Measurements from ENCODE around the gene SINHCAF. TPM values are rescaled to one million over a fixed set of nuclear protein-coding genes. Genes with fewer than 3 reads are reported as not detected.

The SINHCAF gene
- total and polyA plus RNA-seq, 2 of the 8 experiments (the other 6 are each of a cell fraction or from before 2014, with no cell fraction given) = 138 to 576 TPM

- peak; percentile 42; the same call in 1 of the 2 replicates for TF ChIP-seq PHF8 (conservative IDR thresholded peaks at IDR 0.05; ENCODE audit: low read depth, low read length)
- TF ChIP-seq TBP (IDR thresholded peaks at IDR 0.05; ENCODE audit: low read depth, low read length) = peak; percentile 46; the same call in 1 of the 2 replicates
- TF ChIP-seq HDAC6 (IDR thresholded peaks at IDR 0.05; ENCODE audit: low read depth, low read length) = no peak
- TF ChIP-seq CREB1 (IDR thresholded peaks at IDR 0.05) = 0 out of 2 replicates have a peak, but pooled peaks have one; percentile 32
- TF ChIP-seq EGR1 (IDR thresholded peaks at IDR 0.05; ENCODE audit: borderline replicate concordance, low read depth, low read length) = no peak
- TF ChIP-seq, protein P1, sequence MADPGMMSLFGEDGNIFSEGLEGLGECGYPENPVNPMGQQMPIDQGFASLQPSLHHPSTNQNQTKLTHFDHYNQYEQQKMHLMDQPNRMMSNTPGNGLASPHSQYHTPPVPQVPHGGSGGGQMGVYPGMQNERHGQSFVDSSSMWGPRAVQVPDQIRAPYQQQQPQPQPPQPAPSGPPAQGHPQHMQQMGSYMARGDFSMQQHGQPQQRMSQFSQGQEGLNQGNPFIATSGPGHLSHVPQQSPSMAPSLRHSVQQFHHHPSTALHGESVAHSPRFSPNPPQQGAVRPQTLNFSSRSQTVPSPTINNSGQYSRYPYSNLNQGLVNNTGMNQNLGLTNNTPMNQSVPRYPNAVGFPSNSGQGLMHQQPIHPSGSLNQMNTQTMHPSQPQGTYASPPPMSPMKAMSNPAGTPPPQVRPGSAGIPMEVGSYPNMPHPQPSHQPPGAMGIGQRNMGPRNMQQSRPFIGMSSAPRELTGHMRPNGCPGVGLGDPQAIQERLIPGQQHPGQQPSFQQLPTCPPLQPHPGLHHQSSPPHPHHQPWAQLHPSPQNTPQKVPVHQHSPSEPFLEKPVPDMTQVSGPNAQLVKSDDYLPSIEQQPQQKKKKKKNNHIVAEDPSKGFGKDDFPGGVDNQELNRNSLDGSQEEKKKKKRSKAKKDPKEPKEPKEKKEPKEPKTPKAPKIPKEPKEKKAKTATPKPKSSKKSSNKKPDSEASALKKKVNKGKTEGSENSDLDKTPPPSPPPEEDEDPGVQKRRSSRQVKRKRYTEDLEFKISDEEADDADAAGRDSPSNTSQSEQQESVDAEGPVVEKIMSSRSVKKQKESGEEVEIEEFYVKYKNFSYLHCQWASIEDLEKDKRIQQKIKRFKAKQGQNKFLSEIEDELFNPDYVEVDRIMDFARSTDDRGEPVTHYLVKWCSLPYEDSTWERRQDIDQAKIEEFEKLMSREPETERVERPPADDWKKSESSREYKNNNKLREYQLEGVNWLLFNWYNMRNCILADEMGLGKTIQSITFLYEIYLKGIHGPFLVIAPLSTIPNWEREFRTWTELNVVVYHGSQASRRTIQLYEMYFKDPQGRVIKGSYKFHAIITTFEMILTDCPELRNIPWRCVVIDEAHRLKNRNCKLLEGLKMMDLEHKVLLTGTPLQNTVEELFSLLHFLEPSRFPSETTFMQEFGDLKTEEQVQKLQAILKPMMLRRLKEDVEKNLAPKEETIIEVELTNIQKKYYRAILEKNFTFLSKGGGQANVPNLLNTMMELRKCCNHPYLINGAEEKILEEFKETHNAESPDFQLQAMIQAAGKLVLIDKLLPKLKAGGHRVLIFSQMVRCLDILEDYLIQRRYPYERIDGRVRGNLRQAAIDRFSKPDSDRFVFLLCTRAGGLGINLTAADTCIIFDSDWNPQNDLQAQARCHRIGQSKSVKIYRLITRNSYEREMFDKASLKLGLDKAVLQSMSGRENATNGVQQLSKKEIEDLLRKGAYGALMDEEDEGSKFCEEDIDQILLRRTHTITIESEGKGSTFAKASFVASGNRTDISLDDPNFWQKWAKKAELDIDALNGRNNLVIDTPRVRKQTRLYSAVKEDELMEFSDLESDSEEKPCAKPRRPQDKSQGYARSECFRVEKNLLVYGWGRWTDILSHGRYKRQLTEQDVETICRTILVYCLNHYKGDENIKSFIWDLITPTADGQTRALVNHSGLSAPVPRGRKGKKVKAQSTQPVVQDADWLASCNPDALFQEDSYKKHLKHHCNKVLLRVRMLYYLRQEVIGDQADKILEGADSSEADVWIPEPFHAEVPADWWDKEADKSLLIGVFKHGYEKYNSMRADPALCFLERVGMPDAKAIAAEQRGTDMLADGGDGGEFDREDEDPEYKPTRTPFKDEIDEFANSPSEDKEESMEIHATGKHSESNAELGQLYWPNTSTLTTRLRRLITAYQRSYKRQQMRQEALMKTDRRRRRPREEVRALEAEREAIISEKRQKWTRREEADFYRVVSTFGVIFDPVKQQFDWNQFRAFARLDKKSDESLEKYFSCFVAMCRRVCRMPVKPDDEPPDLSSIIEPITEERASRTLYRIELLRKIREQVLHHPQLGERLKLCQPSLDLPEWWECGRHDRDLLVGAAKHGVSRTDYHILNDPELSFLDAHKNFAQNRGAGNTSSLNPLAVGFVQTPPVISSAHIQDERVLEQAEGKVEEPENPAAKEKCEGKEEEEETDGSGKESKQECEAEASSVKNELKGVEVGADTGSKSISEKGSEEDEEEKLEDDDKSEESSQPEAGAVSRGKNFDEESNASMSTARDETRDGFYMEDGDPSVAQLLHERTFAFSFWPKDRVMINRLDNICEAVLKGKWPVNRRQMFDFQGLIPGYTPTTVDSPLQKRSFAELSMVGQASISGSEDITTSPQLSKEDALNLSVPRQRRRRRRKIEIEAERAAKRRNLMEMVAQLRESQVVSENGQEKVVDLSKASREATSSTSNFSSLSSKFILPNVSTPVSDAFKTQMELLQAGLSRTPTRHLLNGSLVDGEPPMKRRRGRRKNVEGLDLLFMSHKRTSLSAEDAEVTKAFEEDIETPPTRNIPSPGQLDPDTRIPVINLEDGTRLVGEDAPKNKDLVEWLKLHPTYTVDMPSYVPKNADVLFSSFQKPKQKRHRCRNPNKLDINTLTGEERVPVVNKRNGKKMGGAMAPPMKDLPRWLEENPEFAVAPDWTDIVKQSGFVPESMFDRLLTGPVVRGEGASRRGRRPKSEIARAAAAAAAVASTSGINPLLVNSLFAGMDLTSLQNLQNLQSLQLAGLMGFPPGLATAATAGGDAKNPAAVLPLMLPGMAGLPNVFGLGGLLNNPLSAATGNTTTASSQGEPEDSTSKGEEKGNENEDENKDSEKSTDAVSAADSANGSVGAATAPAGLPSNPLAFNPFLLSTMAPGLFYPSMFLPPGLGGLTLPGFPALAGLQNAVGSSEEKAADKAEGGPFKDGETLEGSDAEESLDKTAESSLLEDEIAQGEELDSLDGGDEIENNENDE (IDR thresholded peaks at IDR 0.05; ENCODE audit: insufficient replicate concordance, low read length) = no peak
- TF ChIP-seq CEBPB (IDR thresholded peaks at IDR 0.05; ENCODE audit: low read depth, low read length) = no peak
- no peak for TF ChIP-seq SP2 (IDR thresholded peaks at IDR 0.05; ENCODE audit: low read length)
- TF ChIP-seq ZNF274 (IDR thresholded peaks at IDR 0.05; ENCODE audit: borderline replicate concordance, extremely low read depth, low read length) = no peak
- no peak for TF ChIP-seq JUND (IDR thresholded peaks at IDR 0.05; ENCODE audit: low read length)
- no peak for TF ChIP-seq HDAC2 (IDR thresholded peaks at IDR 0.05; ENCODE audit: borderline replicate concordance in 1 of 2, low read depth in 2 of 2, low read length in 2 of 2)
Measured at GRCh38 chr12:31324116-31324844, 1.7 kb downstream of the SINHCAF start (continued).
